ENCODE results near the gene WDFY3.
"Not testable (repeated sequence)": the region's sequence is repeated elsewhere in the genome, so short reads cannot be mapped to it uniquely, and the experiment has no call there.

WDFY3 gene

GRCh38 chr4:84684361-84684760 lies 282.1 kb downstream of the WDFY3 start:
- ChIA-PET POLR2A (no interaction called here), CTCF (no interaction called here)
- TF ChIP-seq BHLHE40 (IDR thresholded peaks at IDR 0.05; ENCODE audit: borderline replicate concordance) (no peak), SP1 (IDR thresholded peaks at IDR 0.05) (no peak)
- DNase-seq (ENCODE audit: extremely low spot score) = no peak

- TF ChIP-seq HDGF (IDR thresholded peaks at IDR 0.05; ENCODE audit: borderline replicate concordance) = no peak
- no peak for TF ChIP-seq FOXM1 (IDR thresholded peaks at IDR 0.05; ENCODE audit: borderline replicate concordance)
- no peak for TF ChIP-seq LEF1 (IDR thresholded peaks at IDR 0.05; ENCODE audit: borderline replicate concordance)
- no peak for TF ChIP-seq ZNF384 (IDR thresholded peaks at IDR 0.05)
- TF ChIP-seq FOXK2 (IDR thresholded peaks at IDR 0.05) = no peak
- no peak for TF ChIP-seq ARNT (IDR thresholded peaks at IDR 0.05)
- no peak for TF ChIP-seq NFRKB (IDR thresholded peaks at IDR 0.05)
- no peak for TF ChIP-seq L3MBTL2 (conservative IDR thresholded peaks at IDR 0.05)
- no peak for TF ChIP-seq SUZ12 (IDR thresholded peaks at IDR 0.05)
- no peak for TF ChIP-seq PKNOX1 (IDR thresholded peaks at IDR 0.05)
- TF ChIP-seq CTBP1 (IDR thresholded peaks at IDR 0.05; ENCODE audit: borderline replicate concordance) = no peak
- TF ChIP-seq BHLHE40 (IDR thresholded peaks at IDR 0.05; ENCODE audit: borderline replicate concordance) = no peak
- no peak for TF ChIP-seq TARDBP (IDR thresholded peaks at IDR 0.05)
- no peak for TF ChIP-seq ELF4 (IDR thresholded peaks at IDR 0.05)
- no peak for TF ChIP-seq SP1 (IDR thresholded peaks at IDR 0.05)
- DNase-seq (ENCODE audit: extremely low spot score) = no peak
- ChIA-PET CTCF (no interaction called here), POLR2A (no interaction called here)
Observed at GRCh38 chr4:84683064-84683850, 283.2 kb downstream of the WDFY3 start.

GRCh38 chr4:84682661-84683060 lies 283.8 kb downstream of the WDFY3 start:
- POLR2A ChIA-PET; CTCF ChIA-PET; DNase-seq (ENCODE audit: extremely low spot score): not testable (repeated sequence)

- TF ChIP-seq ZNF384 (IDR thresholded peaks at IDR 0.05) (no peak), NFRKB (IDR thresholded peaks at IDR 0.05) (no peak)
- POLR2A ChIA-PET = no interaction called here
- CTCF ChIA-PET = no interaction called here
- DNase-seq (ENCODE audit: extremely low spot score) = no peak
Observed at GRCh38 chr4:84681486-84682274, 284.8 kb downstream of the WDFY3 start.

GRCh38 chr4:84680956-84681355 lies 285.5 kb downstream of the WDFY3 start:
- TF ChIP-seq NFRKB (IDR thresholded peaks at IDR 0.05) (no peak), ELF4 (IDR thresholded peaks at IDR 0.05) (no peak), LEF1 (IDR thresholded peaks at IDR 0.05; ENCODE audit: borderline replicate concordance) (no peak), SUZ12 (IDR thresholded peaks at IDR 0.05) (no peak), ARNT (IDR thresholded peaks at IDR 0.05) (no peak), L3MBTL2 (conservative IDR thresholded peaks at IDR 0.05) (no peak)
- ChIA-PET POLR2A (no interaction called here), CTCF (no interaction called here)
- DNase-seq (ENCODE audit: extremely low spot score) = no peak

GRCh38 chr4:84678976-84679744 lies 287.3 kb downstream of the WDFY3 start:
- ChIA-PET CTCF (no interaction called here), POLR2A (no interaction called here)
- no peak for DNase-seq (ENCODE audit: extremely low spot score)
- TF ChIP-seq CTBP1 (IDR thresholded peaks at IDR 0.05; ENCODE audit: borderline replicate concordance) = no peak
- TF ChIP-seq ELF4 (IDR thresholded peaks at IDR 0.05) = no peak

- ChIA-PET POLR2A (no interaction called here), CTCF (interaction anchor here (0.6 kb wide), 1 partner anchor 93 kb away, joined by 3 read pairs; no protein-coding TSS in a partner anchor)
- TF ChIP-seq HDGF (IDR thresholded peaks at IDR 0.05; ENCODE audit: borderline replicate concordance) (no peak), FOXM1 (IDR thresholded peaks at IDR 0.05; ENCODE audit: borderline replicate concordance) (no peak), SP1 (IDR thresholded peaks at IDR 0.05) (no peak), BHLHE40 (IDR thresholded peaks at IDR 0.05; ENCODE audit: borderline replicate concordance) (no peak), CTBP1 (IDR thresholded peaks at IDR 0.05; ENCODE audit: borderline replicate concordance) (no peak), SUZ12 (IDR thresholded peaks at IDR 0.05) (no peak), FOXK2 (IDR thresholded peaks at IDR 0.05) (no peak), ZNF384 (IDR thresholded peaks at IDR 0.05) (no peak), PKNOX1 (IDR thresholded peaks at IDR 0.05) (no peak), FOXA1 (IDR thresholded peaks at IDR 0.05) (no peak), NFRKB (IDR thresholded peaks at IDR 0.05) (no peak), ARNT (IDR thresholded peaks at IDR 0.05) (no peak), L3MBTL2 (conservative IDR thresholded peaks at IDR 0.05) (no peak), LEF1 (IDR thresholded peaks at IDR 0.05; ENCODE audit: borderline replicate concordance) (no peak), ELF4 (IDR thresholded peaks at IDR 0.05) (no peak), TARDBP (IDR thresholded peaks at IDR 0.05) (no peak)
- no peak for DNase-seq (ENCODE audit: extremely low spot score)
Observed at GRCh38 chr4:84677995-84678394, 288.5 kb downstream of the WDFY3 start.
